Fibroblast of skin of right biceps (primary cell): Measurements from ENCODE around the gene PAF1.
A peak's percentile ranks its signal among the peaks of the same experiment; 100 is the strongest.
"Not testable (repeated sequence)": the region's sequence is repeated elsewhere in the genome, so short reads cannot be mapped to it uniquely, and the experiment has no call there.

Source experiments
- DNase-seq: peaks from one replicate; pipeline ENCODE4 v3.0.0-alpha.2; 2013

PAF1 gene

GRCh38 chr19:39351537-39352064, 39.3 kb downstream of the PAF1 start:
- peak; percentile 34 for DNase-seq

GRCh38 chr19:39350156-39350555, 40.8 kb downstream of the PAF1 start:
- DNase-seq: no peak

GRCh38 chr19:39349326-39349725, 41.6 kb downstream of the PAF1 start:
- no peak for DNase-seq

- peak; percentile 48 for DNase-seq
Observed at GRCh38 chr19:39347332-39348164, 43.4 kb downstream of the PAF1 start.

- DNase-seq: no peak
Observed at GRCh38 chr19:39345956-39346355, 45.0 kb downstream of the PAF1 start.

- peak; percentile 16 for DNase-seq
Observed at GRCh38 chr19:39342647-39343305, 48.1 kb downstream of the PAF1 start.

- DNase-seq: peak; percentile 99
Observed at GRCh38 chr19:39341719-39342604, 48.9 kb downstream of the PAF1 start, which contains the start of gene SAMD4B. Gene SAMD4B, plus strand, starts transcription at chr19:39342421. Its CDS starts 14,473 bp downstream, at chr19:39356894.

GRCh38 chr19:39341129-39341718, 49.7 kb downstream of the PAF1 start:
- DNase-seq: peak; percentile 22

- DNase-seq: not testable (repeated sequence)
Observed at GRCh38 chr19:39340156-39340555, 50.8 kb downstream of the PAF1 start.

GRCh38 chr19:39339674-39340073, 51.2 kb downstream of the PAF1 start:
- DNase-seq: no peak

- DNase-seq: no peak
Observed at GRCh38 chr19:39336483-39336882, 54.4 kb downstream of the PAF1 start.
